Measurements from ENCODE around the gene SELENOO. TPM values are rescaled to one million over a fixed set of nuclear protein-coding genes. Genes with fewer than 3 reads are reported as not detected.

The SELENOO gene
- total RNA-seq, 1 experiment from 2014 or later: 27.0 TPM

GRCh38 chr22:50253941-50254340, 53.1 kb downstream of the SELENOO start:
- no peak overlapping the region for H3K4me3 Mint-ChIP-seq
- no peaks in the 10 kb centered on the region for H3K9me3 Mint-ChIP-seq
- ChIA-PET POLR2A (no interaction called here), CTCF (no interaction called here)
- TF ChIP-seq NR2C2 (CRISPR knock-in tag; IDR thresholded peaks at IDR 0.05) (no peak), CBFB (CRISPR knock-in tag; IDR thresholded peaks at IDR 0.05; ENCODE audit: low read depth) (no peak), ZBTB21 (CRISPR knock-in tag; IDR thresholded peaks at IDR 0.05; ENCODE audit: borderline replicate concordance) (no peak), ATF1 (CRISPR knock-in tag; IDR thresholded peaks at IDR 0.05) (no peak)
- TF ChIP-seq, protein P1, sequence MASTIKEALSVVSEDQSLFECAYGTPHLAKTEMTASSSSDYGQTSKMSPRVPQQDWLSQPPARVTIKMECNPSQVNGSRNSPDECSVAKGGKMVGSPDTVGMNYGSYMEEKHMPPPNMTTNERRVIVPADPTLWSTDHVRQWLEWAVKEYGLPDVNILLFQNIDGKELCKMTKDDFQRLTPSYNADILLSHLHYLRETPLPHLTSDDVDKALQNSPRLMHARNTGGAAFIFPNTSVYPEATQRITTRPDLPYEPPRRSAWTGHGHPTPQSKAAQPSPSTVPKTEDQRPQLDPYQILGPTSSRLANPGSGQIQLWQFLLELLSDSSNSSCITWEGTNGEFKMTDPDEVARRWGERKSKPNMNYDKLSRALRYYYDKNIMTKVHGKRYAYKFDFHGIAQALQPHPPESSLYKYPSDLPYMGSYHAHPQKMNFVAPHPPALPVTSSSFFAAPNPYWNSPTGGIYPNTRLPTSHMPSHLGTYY (CRISPR knock-in tag; IDR thresholded peaks at IDR 0.05): no peak
- H3K27ac Mint-ChIP-seq: no peak overlapping the region
- no peaks in the 10 kb centered on the region; the same call in 1 of the 2 replicates for H3K27me3 Mint-ChIP-seq (ENCODE audit: low read depth)
- H3K36me3 Mint-ChIP-seq: no peaks in the 10 kb centered on the region
- DNase-seq (ENCODE audit: low spot score) (no peak), ATAC-seq (no peak)
- peaks cover 4% of the 10 kb centered on the region; the same call in 1 of the 2 replicates for H3K4me1 Mint-ChIP-seq

- ATAC-seq (no peak), DNase-seq (ENCODE audit: low spot score) (no peak)
- Mint-ChIP-seq H3K27me3 (ENCODE audit: low read depth) (peaks cover 3% of the 10 kb centered on the region; the same call in 1 of the 2 replicates), H3K36me3 (no peaks in the 10 kb centered on the region), H3K4me1 (peaks cover 3% of the 10 kb centered on the region; the same call in 1 of the 2 replicates), H3K9me3 (no peaks in the 10 kb centered on the region), H3K27ac (no peak overlapping the region), H3K4me3 (no peak overlapping the region)
- POLR2A ChIA-PET: no interaction called here
- CTCF ChIA-PET: no interaction called here
- TF ChIP-seq KAT7 (CRISPR knock-in tag; IDR thresholded peaks at IDR 0.05; ENCODE audit: borderline replicate concordance) (no peak), NFATC4 (CRISPR knock-in tag; IDR thresholded peaks at IDR 0.05) (no peak), ZNF423 (CRISPR knock-in tag; IDR thresholded peaks at IDR 0.05) (no peak), MXD4 (CRISPR knock-in tag; IDR thresholded peaks at IDR 0.05; ENCODE audit: borderline replicate concordance) (no peak), ZNF219 (CRISPR knock-in tag; IDR thresholded peaks at IDR 0.05; ENCODE audit: borderline replicate concordance) (no peak), ARID4B (CRISPR knock-in tag; IDR thresholded peaks at IDR 0.05; ENCODE audit: borderline replicate concordance) (no peak), NR3C1 (CRISPR knock-in tag; conservative IDR thresholded peaks at IDR 0.05; ENCODE audit: low read depth) (no peak), ZSCAN18 (CRISPR knock-in tag; IDR thresholded peaks at IDR 0.05) (no peak), OVOL2 (CRISPR knock-in tag; IDR thresholded peaks at IDR 0.05; ENCODE audit: borderline replicate concordance) (no peak), E2F5 (CRISPR knock-in tag; IDR thresholded peaks at IDR 0.05) (no peak), CREM (CRISPR knock-in tag; IDR thresholded peaks at IDR 0.05) (no peak), HMGA2 (CRISPR knock-in tag; IDR thresholded peaks at IDR 0.05) (no peak), TP53 (CRISPR knock-in tag; IDR thresholded peaks at IDR 0.05) (no peak), FOXJ3 (CRISPR knock-in tag; IDR thresholded peaks at IDR 0.05; ENCODE audit: borderline replicate concordance) (no peak), FOXP4 (CRISPR knock-in tag; IDR thresholded peaks at IDR 0.05) (no peak), CREB1 (CRISPR knock-in tag; IDR thresholded peaks at IDR 0.05) (no peak), ZNF396 (CRISPR knock-in tag; IDR thresholded peaks at IDR 0.05; ENCODE audit: borderline replicate concordance) (no peak), FOXK1 (CRISPR knock-in tag; IDR thresholded peaks at IDR 0.05) (no peak)
- TF ChIP-seq, protein P2, sequence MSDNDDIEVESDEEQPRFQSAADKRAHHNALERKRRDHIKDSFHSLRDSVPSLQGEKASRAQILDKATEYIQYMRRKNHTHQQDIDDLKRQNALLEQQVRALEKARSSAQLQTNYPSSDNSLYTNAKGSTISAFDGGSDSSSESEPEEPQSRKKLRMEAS (CRISPR knock-in tag; IDR thresholded peaks at IDR 0.05): no peak
- TF ChIP-seq, protein P3, sequence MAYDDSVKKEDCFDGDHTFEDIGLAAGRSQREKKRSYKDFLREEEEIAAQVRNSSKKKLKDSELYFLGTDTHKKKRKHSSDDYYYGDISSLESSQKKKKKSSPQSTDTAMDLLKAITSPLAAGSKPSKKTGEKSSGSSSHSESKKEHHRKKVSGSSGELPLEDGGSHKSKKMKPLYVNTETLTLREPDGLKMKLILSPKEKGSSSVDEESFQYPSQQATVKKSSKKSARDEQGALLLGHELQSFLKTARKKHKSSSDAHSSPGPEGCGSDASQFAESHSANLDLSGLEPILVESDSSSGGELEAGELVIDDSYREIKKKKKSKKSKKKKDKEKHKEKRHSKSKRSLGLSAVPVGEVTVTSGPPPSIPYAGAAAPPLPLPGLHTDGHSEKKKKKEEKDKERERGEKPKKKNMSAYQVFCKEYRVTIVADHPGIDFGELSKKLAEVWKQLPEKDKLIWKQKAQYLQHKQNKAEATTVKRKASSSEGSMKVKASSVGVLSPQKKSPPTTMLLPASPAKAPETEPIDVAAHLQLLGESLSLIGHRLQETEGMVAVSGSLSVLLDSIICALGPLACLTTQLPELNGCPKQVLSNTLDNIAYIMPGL (CRISPR knock-in tag; IDR thresholded peaks at IDR 0.05): no peak
Measured at GRCh38 chr22:50255099-50255498, 54.3 kb downstream of the SELENOO start.

Data from WTC11 (cell line).